ENCODE data around the gene PLAU.

GRCh38 chr10:73909540-73910115, 1.3 kb upstream of the PLAU start:
- TF ChIP-seq, protein P1, sequence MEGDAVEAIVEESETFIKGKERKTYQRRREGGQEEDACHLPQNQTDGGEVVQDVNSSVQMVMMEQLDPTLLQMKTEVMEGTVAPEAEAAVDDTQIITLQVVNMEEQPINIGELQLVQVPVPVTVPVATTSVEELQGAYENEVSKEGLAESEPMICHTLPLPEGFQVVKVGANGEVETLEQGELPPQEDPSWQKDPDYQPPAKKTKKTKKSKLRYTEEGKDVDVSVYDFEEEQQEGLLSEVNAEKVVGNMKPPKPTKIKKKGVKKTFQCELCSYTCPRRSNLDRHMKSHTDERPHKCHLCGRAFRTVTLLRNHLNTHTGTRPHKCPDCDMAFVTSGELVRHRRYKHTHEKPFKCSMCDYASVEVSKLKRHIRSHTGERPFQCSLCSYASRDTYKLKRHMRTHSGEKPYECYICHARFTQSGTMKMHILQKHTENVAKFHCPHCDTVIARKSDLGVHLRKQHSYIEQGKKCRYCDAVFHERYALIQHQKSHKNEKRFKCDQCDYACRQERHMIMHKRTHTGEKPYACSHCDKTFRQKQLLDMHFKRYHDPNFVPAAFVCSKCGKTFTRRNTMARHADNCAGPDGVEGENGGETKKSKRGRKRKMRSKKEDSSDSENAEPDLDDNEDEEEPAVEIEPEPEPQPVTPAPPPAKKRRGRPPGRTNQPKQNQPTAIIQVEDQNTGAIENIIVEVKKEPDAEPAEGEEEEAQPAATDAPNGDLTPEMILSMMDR (IDR thresholded peaks at IDR 0.05; ENCODE audit: poor library complexity) = no peak
- no peak for TF ChIP-seq EZH2phosphoT487 (IDR thresholded peaks at IDR 0.05; ENCODE audit: low read depth, severe bottlenecking, unreplicated experiment)
- no peak for TF ChIP-seq EZH2 (IDR thresholded peaks at IDR 0.05; ENCODE audit: borderline replicate concordance)

All from hepatocyte (in vitro differentiated cells).